Coronary artery (tissue), 2 donors: ENCODE data around the gene MRTFA.

Experiments
- DNase-seq: peaks from one replicate; pipeline ENCODE4 v3.0.0-alpha.2; 2017; ENCODE audit warnings: low spot score
- H3K27ac ChIP-seq, 2 donors: fragments of 200-600 bp; sonication (generic); one replicate each; pipeline ENCODE4 v1.5.1; 2016 to 2019
- H3K4me3 ChIP-seq: fragments of 200-600 bp; sonication (generic); 2 replicates; pipeline ENCODE4 v1.5.1; 2016; ENCODE audit warnings: mild to moderate bottlenecking, moderate library complexity
- TF ChIP-seq, protein P1 (sequence below): fragments of 200-600 bp; sonication (generic); IDR thresholded peaks from one replicate; pipeline ENCODE4 v1.5.1; 2019; ENCODE audit warnings: antibody characterized with exemption

MRTFA gene

GRCh38 chr22:40394607-40395006 is 241.9 kb downstream of the MRTFA start:
- Histone ChIP-seq H3K4me3 (no peak overlapping the region), H3K27ac (no peak overlapping the region)
- no peak for DNase-seq
- TF ChIP-seq, protein P1, sequence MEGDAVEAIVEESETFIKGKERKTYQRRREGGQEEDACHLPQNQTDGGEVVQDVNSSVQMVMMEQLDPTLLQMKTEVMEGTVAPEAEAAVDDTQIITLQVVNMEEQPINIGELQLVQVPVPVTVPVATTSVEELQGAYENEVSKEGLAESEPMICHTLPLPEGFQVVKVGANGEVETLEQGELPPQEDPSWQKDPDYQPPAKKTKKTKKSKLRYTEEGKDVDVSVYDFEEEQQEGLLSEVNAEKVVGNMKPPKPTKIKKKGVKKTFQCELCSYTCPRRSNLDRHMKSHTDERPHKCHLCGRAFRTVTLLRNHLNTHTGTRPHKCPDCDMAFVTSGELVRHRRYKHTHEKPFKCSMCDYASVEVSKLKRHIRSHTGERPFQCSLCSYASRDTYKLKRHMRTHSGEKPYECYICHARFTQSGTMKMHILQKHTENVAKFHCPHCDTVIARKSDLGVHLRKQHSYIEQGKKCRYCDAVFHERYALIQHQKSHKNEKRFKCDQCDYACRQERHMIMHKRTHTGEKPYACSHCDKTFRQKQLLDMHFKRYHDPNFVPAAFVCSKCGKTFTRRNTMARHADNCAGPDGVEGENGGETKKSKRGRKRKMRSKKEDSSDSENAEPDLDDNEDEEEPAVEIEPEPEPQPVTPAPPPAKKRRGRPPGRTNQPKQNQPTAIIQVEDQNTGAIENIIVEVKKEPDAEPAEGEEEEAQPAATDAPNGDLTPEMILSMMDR, result no peak

GRCh38 chr22:40392618-40393017 is 243.9 kb downstream of the MRTFA start:
- TF ChIP-seq, protein P1, result no peak
- H3K4me3 ChIP-seq, result no peak overlapping the region
- no peak overlapping the region for H3K27ac ChIP-seq
- no peak for DNase-seq

- Histone ChIP-seq H3K27ac (no peak overlapping the region), H3K4me3 (no peak overlapping the region)
- TF ChIP-seq, protein P1, result no peak
- DNase-seq, result no peak
Observed at GRCh38 chr22:40391417-40391816, 245.1 kb downstream of the MRTFA start.

DNA sequence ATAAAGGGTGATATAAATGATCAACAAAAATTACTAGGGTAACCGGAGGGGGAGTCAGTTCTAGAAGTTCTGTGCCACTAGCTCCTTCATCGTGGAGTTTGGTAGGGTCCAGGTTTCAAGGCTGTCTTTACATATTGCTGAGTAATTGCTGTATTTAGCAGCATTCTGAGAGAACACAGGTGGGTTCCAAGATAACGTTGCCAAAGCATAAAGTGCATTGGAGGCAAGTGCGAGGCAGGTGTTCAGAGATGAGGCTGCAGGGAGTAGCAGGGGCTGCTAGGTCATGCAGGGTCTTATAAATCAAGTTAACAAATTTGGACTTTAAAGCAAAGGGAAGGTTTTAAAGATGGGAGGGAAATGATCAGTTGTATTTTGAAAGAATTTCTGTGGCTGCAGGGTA is 248.3 kb downstream of the MRTFA start:
- no peak overlapping the region for H3K27ac ChIP-seq
- TF ChIP-seq, protein P1, result no peak
- DNase-seq, result no peak
- no peak overlapping the region for H3K4me3 ChIP-seq

DNA sequence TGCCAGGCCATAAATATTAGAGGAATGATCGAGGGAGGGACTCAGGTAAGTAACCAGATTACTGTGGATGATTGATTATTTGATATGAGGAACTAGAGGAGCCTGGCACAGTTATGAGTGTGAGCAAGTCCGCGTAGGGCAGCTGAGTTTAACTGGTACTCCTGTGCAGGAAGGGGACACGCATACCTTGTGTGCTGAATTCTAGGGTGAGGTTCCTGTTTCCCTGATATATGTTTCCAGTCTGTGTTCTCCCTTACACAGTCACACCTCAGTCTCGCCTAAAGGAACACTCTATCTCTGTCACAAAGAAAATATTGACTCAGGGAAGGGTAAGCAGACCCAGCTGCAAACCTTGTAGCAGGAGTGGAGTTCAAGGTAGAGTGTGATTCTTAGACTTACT is 248.8 kb downstream of the MRTFA start:
- no peak overlapping the region for H3K4me3 ChIP-seq
- H3K27ac ChIP-seq, result no peak overlapping the region
- DNase-seq, result no peak
- TF ChIP-seq, protein P1, result no peak

DNA sequence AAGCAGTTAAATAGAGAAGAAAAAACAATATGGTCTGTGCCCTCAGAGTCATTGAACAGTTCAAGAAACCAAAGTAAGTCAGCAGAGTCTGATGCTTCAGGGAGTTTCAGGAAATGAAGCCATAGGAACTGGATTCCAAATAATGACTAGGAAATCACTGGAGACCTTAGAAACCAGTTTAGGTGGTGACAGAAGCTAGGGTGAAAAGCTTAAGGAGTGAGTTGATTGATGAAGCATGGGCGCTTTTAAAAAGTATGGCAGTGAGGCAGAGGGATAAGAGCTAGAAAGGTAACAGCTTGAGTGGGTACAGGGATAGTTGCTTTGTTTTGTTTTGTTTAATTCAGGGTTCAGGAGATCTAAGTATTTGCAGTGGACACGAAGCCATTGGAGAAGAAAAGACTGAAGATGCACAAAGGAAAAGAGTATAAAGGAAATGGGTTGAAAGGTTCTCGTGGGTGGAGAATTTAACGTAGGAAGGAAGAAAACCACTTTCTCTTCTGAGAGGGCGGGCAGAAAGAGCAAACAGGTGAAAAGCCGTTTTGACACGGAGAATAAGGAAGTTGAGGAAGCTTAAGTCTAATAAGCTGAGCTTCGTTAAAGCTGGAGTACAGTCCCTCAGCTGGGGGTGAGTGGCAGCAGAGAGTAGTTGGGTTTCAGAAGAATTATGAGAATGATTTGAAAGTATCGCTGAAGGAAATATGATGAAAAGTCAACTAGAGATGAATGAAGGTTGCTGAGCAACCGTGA is 251.3 kb downstream of the MRTFA start:
- Histone ChIP-seq H3K27ac (no peak overlapping the region), H3K4me3 (no peak overlapping the region)

GRCh38 chr22:40383905-40384304 is 252.6 kb downstream of the MRTFA start:
- no peak overlapping the region for H3K4me3 ChIP-seq
- TF ChIP-seq, protein P1, result no peak
- H3K27ac ChIP-seq, result no peak overlapping the region
- DNase-seq, result no peak

More for the DNA sequence above, 251.3 kb downstream of the MRTFA start:
- TF ChIP-seq, protein P1, result no peak
- DNase-seq, result no peak
